ENCODE measurements around the gene DCDC2C. TPM values are rescaled to one million over a fixed set of nuclear protein-coding genes. Genes with fewer than 3 reads are reported as not detected.

The DCDC2C gene
- total and polyA plus RNA-seq, 2 donors (not counting 3 experiments of a cell fraction or from before 2014, with no cell fraction given), result not detected

- Histone ChIP-seq H3K9ac (replicated peaks; ENCODE audit: extremely low read depth, insufficient read depth, low read length) (no peak overlapping the region), H3K4me2 (ENCODE audit: insufficient read depth, low read length) (no peak overlapping the region), H3K9me3 (replicated peaks; ENCODE audit: control insufficient read depth, insufficient read depth, low read length) (no peaks in the 10 kb centered on the region), H2AFZ (ENCODE audit: low read depth, low read length) (no peak overlapping the region), H3K4me3 (replicated peaks in 1 of 3; ENCODE audit: insufficient read depth in 1 of 3, low read depth in 1 of 3, low read length in 3 of 3) (no peak overlapping the region), H3K9me1 (replicated peaks; ENCODE audit: control insufficient read depth, extremely low read depth, insufficient read depth, low read length) (no peaks in the 10 kb centered on the region), H3K27ac (ENCODE audit: insufficient read depth, low read depth, low read length) (no peak overlapping the region), H3K27me3 (ENCODE audit: control insufficient read depth in 2 of 2, insufficient read depth in 2 of 2, low read length in 2 of 2) (no peaks in the 10 kb centered on the region), H3K79me2 (ENCODE audit: control insufficient read depth, insufficient read depth, low read length) (no peaks in the 10 kb centered on the region), H3K4me1 (ENCODE audit: control insufficient read depth, extremely low read depth, insufficient read depth, low read length) (no peaks in the 10 kb centered on the region), H4K20me1 (replicated peaks; ENCODE audit: control insufficient read depth, extremely low read depth, insufficient read depth, low read length) (no peaks in the 10 kb centered on the region), H3K36me3 (ENCODE audit: control insufficient read depth in 2 of 2, extremely low read depth in 1 of 2, insufficient read depth in 2 of 2, low read length in 2 of 2) (no peaks in the 10 kb centered on the region)
- TF ChIP-seq POLR2AphosphoS5 (IDR thresholded peaks at IDR 0.05; ENCODE audit: insufficient read depth, low read depth, low read length) (no peak), POLR2A (IDR thresholded peaks at IDR 0.05; ENCODE audit: low read depth, low read length) (no peak), JUN (IDR thresholded peaks at IDR 0.05; ENCODE audit: borderline replicate concordance, insufficient read depth, insufficient read length, low read depth) (no peak), MAX (IDR thresholded peaks at IDR 0.05; ENCODE audit: insufficient read depth, insufficient read length) (no peak), EZH2 (IDR thresholded peaks at IDR 0.05; ENCODE audit: borderline replicate concordance, low read depth, low read length, severe bottlenecking) (no peak)
- FAIRE-seq, result no peak
- no TSS peak for BruUV-seq (replicated peaks)
- dilution Hi-C loops (cut with MboI; ENCODE audit: extremely low pct_ligation_motif_present, low sequenced_read_pairs) (no loop called here), intact Hi-C loops (cut with micrococcal nuclease) (no loop called here)
- ChIA-PET CTCF (no interaction called here), POLR2A (no interaction called here)
- no peak for DNase-seq (ENCODE audit: low read depth, low spot score)
Measured at GRCh38 chr2:3771576-3771975, 68.2 kb downstream of the DCDC2C start.

- H3K9me3 ChIP-seq (replicated peaks; ENCODE audit: control insufficient read depth, insufficient read depth, low read length), result no peaks in the 10 kb centered on the region
- no peak overlapping the region for H3K4me2 ChIP-seq (ENCODE audit: insufficient read depth, low read length)
- H2AFZ ChIP-seq (ENCODE audit: low read depth, low read length), result no peak overlapping the region
- H3K27me3 ChIP-seq (ENCODE audit: control insufficient read depth in 2 of 2, insufficient read depth in 2 of 2, low read length in 2 of 2), result no peaks in the 10 kb centered on the region
- no peaks in the 10 kb centered on the region for H3K4me1 ChIP-seq (ENCODE audit: control insufficient read depth, extremely low read depth, insufficient read depth, low read length)
- H3K27ac ChIP-seq (ENCODE audit: insufficient read depth, low read depth, low read length), result no peak overlapping the region
- dilution Hi-C loops (cut with MboI; ENCODE audit: extremely low pct_ligation_motif_present, low sequenced_read_pairs), result no loop called here
- no peaks in the 10 kb centered on the region for H4K20me1 ChIP-seq (replicated peaks; ENCODE audit: control insufficient read depth, extremely low read depth, insufficient read depth, low read length)
- intact Hi-C loops (cut with micrococcal nuclease), result no loop called here
- POLR2A ChIA-PET, result no interaction called here
- FAIRE-seq (no peak), DNase-seq (ENCODE audit: low read depth, low spot score) (no peak)
- CTCF ChIA-PET, result no interaction called here
- BruUV-seq (replicated peaks), result no TSS peak
- no peaks in the 10 kb centered on the region for H3K9me1 ChIP-seq (replicated peaks; ENCODE audit: control insufficient read depth, extremely low read depth, insufficient read depth, low read length)
- H3K36me3 ChIP-seq (ENCODE audit: control insufficient read depth in 2 of 2, extremely low read depth in 1 of 2, insufficient read depth in 2 of 2, low read length in 2 of 2), result no peaks in the 10 kb centered on the region
- H3K4me3 ChIP-seq (replicated peaks in 1 of 3; ENCODE audit: insufficient read depth in 1 of 3, low read depth in 1 of 3, low read length in 3 of 3), result no peak overlapping the region
- H3K9ac ChIP-seq (replicated peaks; ENCODE audit: extremely low read depth, insufficient read depth, low read length), result no peak overlapping the region
- TF ChIP-seq MAX (IDR thresholded peaks at IDR 0.05; ENCODE audit: insufficient read depth, insufficient read length) (no peak), EZH2 (IDR thresholded peaks at IDR 0.05; ENCODE audit: borderline replicate concordance, low read depth, low read length, severe bottlenecking) (no peak), POLR2AphosphoS5 (IDR thresholded peaks at IDR 0.05; ENCODE audit: insufficient read depth, low read depth, low read length) (no peak), MYC (IDR thresholded peaks at IDR 0.05; ENCODE audit: low read depth, low read length) (no peak), GATA2 (IDR thresholded peaks at IDR 0.05; ENCODE audit: insufficient read depth, insufficient read length, low read depth, low read length) (no peak), CTCF (IDR thresholded peaks at IDR 0.05; ENCODE audit: extremely low read depth in 1 of 2, insufficient read depth in 1 of 2, low read depth in 1 of 2, low read length in 2 of 2) (no peak), POLR2A (IDR thresholded peaks at IDR 0.05; ENCODE audit: low read depth, low read length) (no peak), FOS (IDR thresholded peaks at IDR 0.05; ENCODE audit: borderline replicate concordance, insufficient read depth, low read length) (no peak), JUN (IDR thresholded peaks at IDR 0.05; ENCODE audit: borderline replicate concordance, insufficient read depth, insufficient read length, low read depth) (no peak)
- no peaks in the 10 kb centered on the region for H3K79me2 ChIP-seq (ENCODE audit: control insufficient read depth, insufficient read depth, low read length)
Measured at GRCh38 chr2:3774336-3774735, 71.0 kb downstream of the DCDC2C start.
